Adipose tissue (tissue), 3 donors: Measurements from ENCODE around the gene CCZ1B. TPM values are rescaled to one million over a fixed set of nuclear protein-coding genes. Genes with fewer than 3 reads are reported as not detected.
"Not testable (repeated sequence)": the region's sequence is repeated elsewhere in the genome, so short reads cannot be mapped to it uniquely, and the experiment has no call there.

ENCODE experiments used
- H3K27ac ChIP-seq: one replicate; pipeline ENCODE4 v1.5.1; 2013; ENCODE audit warnings: low read depth, low read length
- WGBS, 3 donors: extraction: QIAGEN DNeasy Blood & Tissue Kit; methylation state at CpG; one replicate each; pipeline ENCODE4 v1.1.7; 2013; 5-methylcytosine and 5-hydroxymethylcytosine counted together
- polyA plus RNA-seq, 3 donors: library from polyadenylated mRNA; stranded (reverse); fragments of 200-250 nt; gene quantifications; one replicate each; pipeline ENCODE4 v1.2.3, GENCODE V29; 2013
- donor health status: healthy with polysubstance abuse.
- donor health status: Bipolar disorder and iron deficiency.
- donor health status: healthy.

The CCZ1B gene
- polyA plus RNA-seq, result 10 to 100 TPM; 11.3 to 29.2 (median 14.1) TPM

- 1 to 4% (median 2%) methylated on average over 22 to 26 of the region's 35 CpGs for WGBS, 3 donors
- not testable (repeated sequence) for H3K27ac ChIP-seq
These were observed at the start of gene CCZ1B for GRCh38 chr7:6826151-6826550. Gene CCZ1B, minus strand, starts transcription at chr7:6826275. Its CDS starts 78 bp downstream, at chr7:6826197.

DNA sequence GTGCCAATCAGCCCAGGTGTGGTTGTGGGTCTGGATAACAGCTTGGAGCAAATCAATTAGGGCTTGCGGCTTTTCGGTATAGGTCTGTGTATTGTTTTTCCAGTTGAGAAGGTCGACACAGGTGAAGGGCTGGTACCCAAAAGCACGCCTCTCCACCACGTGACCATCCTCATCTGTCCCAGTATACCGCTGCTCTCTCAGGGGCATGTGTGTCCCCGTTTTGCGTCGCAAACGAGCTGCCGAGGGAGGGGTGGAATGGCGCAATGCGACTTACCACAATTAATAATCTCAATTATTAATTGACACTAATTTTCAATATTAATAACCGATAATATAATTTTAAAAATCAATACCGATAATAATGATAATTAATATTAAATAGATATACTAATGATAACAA lies 48.9 kb upstream of the CCZ1B start:
- H3K27ac ChIP-seq, result not testable (repeated sequence)
- 93 to 95% (median 94%) methylated on average over 15 of the region's 15 CpGs for WGBS, 3 donors

DNA sequence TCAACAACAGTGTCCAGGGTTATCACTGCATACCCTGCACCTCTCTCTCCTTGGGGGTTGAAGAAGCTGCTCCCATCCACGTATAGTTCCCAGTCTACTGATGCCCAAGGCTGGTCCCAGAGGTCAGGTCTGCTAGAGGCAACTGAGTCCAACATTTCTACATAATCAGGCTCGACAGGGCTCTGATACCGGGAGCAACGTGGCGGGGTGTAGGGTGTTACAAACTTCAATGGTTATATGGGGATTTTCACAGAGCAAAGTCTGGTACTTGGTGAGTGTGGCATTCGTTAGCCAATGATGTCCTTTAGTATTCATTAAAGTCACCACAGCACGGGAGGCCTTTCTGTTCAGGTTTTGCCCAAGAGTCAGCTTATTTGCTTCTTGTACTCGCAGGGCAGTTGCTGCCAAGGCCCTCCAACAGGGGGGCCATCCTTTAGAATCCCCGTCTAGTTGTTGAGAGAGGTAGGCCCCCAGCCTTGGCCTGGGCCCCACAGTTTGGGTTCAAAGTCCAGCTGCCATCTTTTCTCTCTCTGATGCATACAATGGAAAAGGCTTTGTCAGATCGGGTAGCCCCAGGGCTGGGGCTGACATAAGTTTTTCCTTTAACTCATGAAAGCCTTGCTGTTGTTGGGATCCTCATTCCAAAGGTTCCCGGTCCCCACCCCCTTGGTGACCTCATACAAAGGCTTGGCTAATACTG lies 46.3 kb upstream of the CCZ1B start:
- H3K27ac ChIP-seq, result not testable (repeated sequence)
- 73 to 85% (median 81%) methylated on average over 11 of the region's 11 CpGs for WGBS, 3 donors

- not testable (repeated sequence) for H3K27ac ChIP-seq
- 53 to 85% (median 79%) methylated on average over 17 of the region's 17 CpGs for WGBS, 3 donors
These were observed 45.5 kb upstream of the CCZ1B start for GRCh38 chr7:6871421-6872144.

- not testable (repeated sequence) for H3K27ac ChIP-seq
- WGBS, 3 donors, result 65 to 74% (median 73%) methylated on average over 10 of the region's 10 CpGs
These were observed 38.7 kb upstream of the CCZ1B start for GRCh38 chr7:6864751-6865150.

GRCh38 chr7:6864188-6864587 lies 38.1 kb upstream of the CCZ1B start:
- WGBS, 3 donors, result 78 to 93% (median 84%) methylated on average over 12 of the region's 12 CpGs
- H3K27ac ChIP-seq, result not testable (repeated sequence)

GRCh38 chr7:6862876-6863275 lies 36.8 kb upstream of the CCZ1B start:
- H3K27ac ChIP-seq, result not testable (repeated sequence)
- WGBS, 3 donors, result 80 to 86% (median 85%) methylated on average over 12 to 13 of the region's 13 CpGs

DNA sequence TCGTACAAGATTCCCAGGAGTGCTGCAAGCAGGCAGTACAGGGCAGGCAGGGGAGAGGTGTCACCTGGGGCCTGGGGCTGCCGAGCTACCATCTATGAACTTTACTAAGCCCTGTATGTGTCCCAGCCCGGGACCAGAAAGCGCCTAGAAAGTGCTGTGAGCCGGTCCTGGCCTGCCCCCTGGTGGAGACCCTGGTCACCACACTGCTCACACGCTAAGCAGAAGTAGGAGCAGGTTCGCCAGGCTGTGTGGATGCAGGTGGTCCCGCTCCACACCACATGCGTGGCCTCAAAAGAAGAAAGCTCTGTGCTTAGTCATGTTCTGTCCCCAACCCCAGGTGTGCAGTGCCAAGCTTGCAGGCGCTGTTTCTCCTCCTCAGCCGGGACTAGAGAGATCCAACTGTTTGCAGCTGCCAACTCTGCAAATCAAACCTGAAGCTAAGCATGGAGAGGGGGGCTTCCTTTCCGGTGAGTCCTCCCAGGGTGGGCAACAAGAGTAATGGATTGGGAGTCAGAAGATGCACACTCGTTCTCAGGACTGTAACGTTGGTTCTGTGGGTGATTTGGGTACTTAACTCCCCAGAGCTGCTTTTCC lies 31.7 kb upstream of the CCZ1B start:
- 3 to 9% (median 8%) methylated on average over 14 of the region's 14 CpGs for WGBS, 3 donors

DNA sequence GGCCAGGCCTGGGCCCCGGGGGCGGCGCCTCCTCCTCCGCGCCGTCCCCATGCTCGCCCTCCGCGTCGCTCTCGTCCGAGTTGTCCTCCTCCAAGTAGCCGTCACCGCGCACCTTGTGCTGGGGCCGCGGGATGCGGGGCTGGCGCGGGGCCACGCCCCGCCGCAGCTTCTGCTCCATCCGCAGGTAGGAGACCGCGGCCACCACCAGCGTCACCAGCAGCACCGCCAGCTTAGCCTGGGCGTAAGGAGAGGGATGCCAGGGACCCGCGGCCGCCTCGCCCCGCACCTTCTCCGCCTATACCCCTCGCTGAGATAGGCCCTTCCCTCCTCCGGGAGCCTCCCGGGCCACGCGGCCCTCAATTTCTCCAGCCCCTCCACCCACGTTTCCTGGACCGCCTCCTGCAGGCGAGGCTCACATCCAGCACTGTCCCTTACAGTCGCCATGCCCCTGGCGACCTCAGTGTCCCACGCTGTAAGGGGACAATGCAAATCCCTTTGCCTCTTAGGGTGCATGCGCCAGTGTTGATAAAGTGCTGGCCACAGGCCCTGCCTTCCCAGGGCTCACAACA lies 29.6 kb upstream of the CCZ1B start:
- H3K27ac ChIP-seq, result not testable (repeated sequence)
- WGBS, 3 donors, result 3 to 6% (median 4%) methylated on average over 17 to 39 of the region's 47 CpGs

More for the DNA sequence above, 31.7 kb upstream of the CCZ1B start:
- not testable (repeated sequence) for H3K27ac ChIP-seq

- WGBS, 3 donors, result 0 to 2% (median 1%) methylated on average over 20 to 61 of the region's 71 CpGs
- not testable (repeated sequence) for H3K27ac ChIP-seq
These were observed 28.9 kb upstream of the CCZ1B start for GRCh38 chr7:6854747-6855562.

DNA sequence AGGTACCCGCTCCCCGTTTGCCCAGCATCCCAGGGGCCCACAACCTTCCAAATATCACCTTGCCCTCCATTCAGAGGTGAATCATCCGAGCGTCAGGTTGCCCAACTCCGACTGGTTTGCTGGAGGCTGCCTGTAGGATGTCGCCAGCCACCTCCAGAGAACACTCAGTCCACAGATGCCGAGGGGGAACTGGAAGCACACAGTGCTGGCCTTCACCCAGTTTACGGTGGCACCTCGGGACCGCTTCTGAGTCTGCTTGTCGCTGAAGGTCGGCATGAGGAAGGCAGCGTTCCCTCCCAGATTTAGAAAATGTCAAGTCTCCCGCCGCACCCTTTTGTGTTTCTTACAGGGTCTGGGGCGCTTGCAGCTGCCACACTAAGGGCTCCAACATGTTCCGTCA lies 27.6 kb upstream of the CCZ1B start:
- H3K27ac ChIP-seq, result not testable (repeated sequence)
- WGBS, 3 donors, result 87 to 94% (median 90%) methylated on average over 17 of the region's 17 CpGs

DNA sequence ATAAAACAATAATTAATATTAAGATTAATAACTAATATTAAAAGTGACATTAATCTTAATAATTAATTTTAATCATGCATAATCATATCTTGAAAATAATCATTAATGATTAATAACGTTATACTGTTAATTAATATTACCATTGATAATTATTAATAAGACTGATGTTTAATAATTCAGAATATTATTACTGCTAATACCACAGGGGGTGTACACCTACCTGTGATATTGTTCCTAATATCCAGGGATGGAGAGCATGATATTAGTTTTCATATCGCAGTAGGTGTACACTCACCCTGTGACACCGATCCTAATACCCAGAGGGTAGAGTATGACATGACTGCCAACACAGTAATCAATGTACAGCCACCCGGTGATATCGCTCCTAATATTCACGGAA lies 23.1 kb upstream of the CCZ1B start:
- not testable (repeated sequence) for H3K27ac ChIP-seq
- 83 to 90% (median 88%) methylated on average over 6 of the region's 6 CpGs for WGBS, 3 donors

GRCh38 chr7:6847751-6848150 lies 21.7 kb upstream of the CCZ1B start:
- WGBS, 3 donors, result 80 to 90% (median 85%) methylated on average over 11 to 18 of the region's 18 CpGs
- H3K27ac ChIP-seq, result not testable (repeated sequence)

- not testable (repeated sequence) for H3K27ac ChIP-seq
- WGBS, 3 donors, result 37 to 44% (median 38%) methylated on average over 16 of the region's 16 CpGs
These were observed 19.9 kb upstream of the CCZ1B start for GRCh38 chr7:6845971-6846449.

DNA sequence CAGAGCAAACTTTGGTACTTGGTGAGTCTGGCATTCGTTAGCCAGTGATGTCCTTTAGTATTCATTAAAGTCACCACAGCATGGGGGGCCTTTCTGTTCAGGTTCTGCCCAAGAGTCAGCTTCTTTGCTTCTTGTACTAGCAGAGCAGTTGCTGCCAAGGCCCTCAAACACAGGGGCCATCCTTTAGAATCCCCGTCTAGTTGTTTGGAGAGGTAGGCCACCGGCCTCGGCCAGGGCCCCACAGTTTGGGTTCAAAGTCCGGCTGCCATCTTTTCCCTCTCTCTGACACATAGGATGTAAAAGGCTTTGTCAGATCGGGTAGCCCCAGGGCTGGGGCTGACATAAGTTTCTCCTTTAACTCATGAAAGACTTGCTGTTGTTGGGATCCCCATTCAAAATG lies 17.6 kb upstream of the CCZ1B start:
- not testable (repeated sequence) for H3K27ac ChIP-seq
- 52 to 80% (median 76%) methylated on average over 6 of the region's 6 CpGs for WGBS, 3 donors

GRCh38 chr7:6843092-6843491 lies 17.0 kb upstream of the CCZ1B start:
- H3K27ac ChIP-seq, result not testable (repeated sequence)
- 26 to 45% (median 33%) methylated on average over 5 of the region's 5 CpGs for WGBS, 3 donors

- 59 to 74% (median 73%) methylated on average over 20 of the region's 20 CpGs for WGBS, 3 donors
- H3K27ac ChIP-seq, result not testable (repeated sequence)
These were observed 16.3 kb upstream of the CCZ1B start for GRCh38 chr7:6842278-6842921.

- WGBS, 3 donors, result 69 to 92% (median 89%) methylated on average over 10 of the region's 10 CpGs
- not testable (repeated sequence) for H3K27ac ChIP-seq
These were observed 11.0 kb upstream of the CCZ1B start for GRCh38 chr7:6837081-6837480.
